C4-2B (cell line): ENCODE measurements around the gene SLC10A2.
"Not testable (repeated sequence)": the region's sequence is repeated elsewhere in the genome, so short reads cannot be mapped to it uniquely, and the experiment has no call there.

ENCODE experiments used
- H3K27ac ChIP-seq: fragments of 450-650 bp; 2 replicates; pipeline ENCODE4 v1.5.1; 2017
- CTCF ChIP-seq: fragments of 450-650 bp; conservative IDR thresholded peaks from 2 replicates; pipeline ENCODE4 v1.5.1; 2017; ENCODE audit warnings: mild to moderate bottlenecking
- ZFX ChIP-seq: fragments of 450-650 bp; IDR thresholded peaks from 2 replicates; pipeline ENCODE4 v1.6.1; 2017

SLC10A2 gene, protein sequence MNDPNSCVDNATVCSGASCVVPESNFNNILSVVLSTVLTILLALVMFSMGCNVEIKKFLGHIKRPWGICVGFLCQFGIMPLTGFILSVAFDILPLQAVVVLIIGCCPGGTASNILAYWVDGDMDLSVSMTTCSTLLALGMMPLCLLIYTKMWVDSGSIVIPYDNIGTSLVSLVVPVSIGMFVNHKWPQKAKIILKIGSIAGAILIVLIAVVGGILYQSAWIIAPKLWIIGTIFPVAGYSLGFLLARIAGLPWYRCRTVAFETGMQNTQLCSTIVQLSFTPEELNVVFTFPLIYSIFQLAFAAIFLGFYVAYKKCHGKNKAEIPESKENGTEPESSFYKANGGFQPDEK

DNA sequence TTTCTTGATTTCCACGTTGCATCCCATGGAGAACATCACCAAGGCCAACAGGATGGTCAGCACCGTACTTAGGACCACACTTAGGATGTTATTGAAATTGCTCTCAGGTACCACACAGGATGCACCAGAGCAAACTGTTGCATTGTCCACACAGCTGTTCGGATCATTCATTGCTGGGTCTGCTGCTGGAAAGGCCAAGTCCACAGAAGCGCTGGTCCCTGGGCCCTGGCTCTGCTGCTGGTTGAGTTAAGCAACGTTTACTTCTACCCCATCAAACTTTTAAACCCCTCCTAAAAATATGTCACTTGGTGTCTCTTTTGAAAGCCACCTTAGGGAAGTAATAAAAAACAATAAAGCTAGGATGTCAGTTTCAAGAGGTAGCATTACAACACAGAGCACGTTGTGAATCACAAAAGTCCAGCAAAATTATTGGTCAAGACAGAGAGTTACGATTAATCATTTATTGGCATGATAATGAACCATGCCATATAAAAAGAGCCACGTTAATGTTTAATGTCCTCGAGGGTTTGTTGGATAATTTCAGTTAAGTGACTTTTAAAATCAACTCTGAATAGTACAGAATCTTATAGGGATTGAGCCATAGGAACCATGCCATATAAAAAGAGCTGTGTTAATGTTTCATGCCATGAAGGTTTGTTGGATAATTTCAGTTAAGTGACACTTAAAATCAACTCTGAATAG lies at the start of gene SLC10A2:
TSS of gene SLC10A2 (minus strand) at position 339 of the 702 bp plus-strand sequence. CDS start at position 171, 168 bp downstream.
- H3K27ac ChIP-seq: no peak within 1 kb of the TSS
- no peak for TF ChIP-seq CTCF
- TF ChIP-seq ZFX: no peak

- no peak overlapping the region for H3K27ac ChIP-seq
- TF ChIP-seq CTCF (no peak), ZFX (no peak)
These were observed 41.4 kb upstream of the SLC10A2 start for GRCh38 chr13:103107580-103107979.

- TF ChIP-seq ZFX (no peak), CTCF (no peak)
- no peak overlapping the region for H3K27ac ChIP-seq
These were observed 38.1 kb upstream of the SLC10A2 start for GRCh38 chr13:103104340-103104739.

GRCh38 chr13:103103456-103103855 lies 37.2 kb upstream of the SLC10A2 start:
- not testable (repeated sequence) for H3K27ac ChIP-seq

DNA sequence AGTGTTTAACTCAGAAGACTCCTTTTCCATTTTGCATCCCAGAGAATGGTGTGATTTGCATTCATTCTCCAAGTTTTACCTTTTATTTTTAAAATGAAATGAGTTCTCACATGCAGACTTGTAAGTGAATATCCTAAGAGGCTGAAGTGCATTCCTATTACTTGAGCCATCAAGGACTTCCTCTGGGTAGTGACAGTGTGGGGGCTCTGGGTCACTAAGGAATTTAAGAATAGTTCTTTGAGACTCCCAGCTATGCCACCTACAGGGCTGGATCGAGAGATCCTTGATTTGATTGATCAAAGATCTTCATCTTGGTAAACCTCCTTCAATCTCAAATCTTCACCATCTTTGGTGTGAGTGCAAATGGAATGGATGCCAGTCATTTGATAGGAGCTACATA lies 36.3 kb upstream of the SLC10A2 start:
- TF ChIP-seq ZFX: no peak
- TF ChIP-seq CTCF: no peak
- no peak overlapping the region for H3K27ac ChIP-seq

GRCh38 chr13:103101901-103102300 lies 35.7 kb upstream of the SLC10A2 start:
- H3K27ac ChIP-seq: no peak overlapping the region

GRCh38 chr13:103101500-103101899 lies 35.3 kb upstream of the SLC10A2 start:
- no peak overlapping the region for H3K27ac ChIP-seq
- TF ChIP-seq ZFX (no peak), CTCF (no peak)

More at GRCh38 chr13:103101901-103102300, 35.7 kb upstream of the SLC10A2 start:
- TF ChIP-seq ZFX (no peak), CTCF (no peak)
